NCI-H69 (cell line): Measurements from ENCODE around the gene ANHX.
"Not testable (repeated sequence)": the region's sequence is repeated elsewhere in the genome, so short reads cannot be mapped to it uniquely, and the experiment has no call there.

Source experiments
- DNase-seq: peaks from one replicate; lab custom pipeline; 2025; lab: John Stamatoyannopoulos, UW

The ANHX gene

GRCh38 chr12:133235401-133236112 is at the start of gene ANHX:
TSS of gene ANHX (minus strand) at chr12:133235877. CDS start at chr12:133234356, 1,521 bp downstream.
- no peak for DNase-seq

DNA sequence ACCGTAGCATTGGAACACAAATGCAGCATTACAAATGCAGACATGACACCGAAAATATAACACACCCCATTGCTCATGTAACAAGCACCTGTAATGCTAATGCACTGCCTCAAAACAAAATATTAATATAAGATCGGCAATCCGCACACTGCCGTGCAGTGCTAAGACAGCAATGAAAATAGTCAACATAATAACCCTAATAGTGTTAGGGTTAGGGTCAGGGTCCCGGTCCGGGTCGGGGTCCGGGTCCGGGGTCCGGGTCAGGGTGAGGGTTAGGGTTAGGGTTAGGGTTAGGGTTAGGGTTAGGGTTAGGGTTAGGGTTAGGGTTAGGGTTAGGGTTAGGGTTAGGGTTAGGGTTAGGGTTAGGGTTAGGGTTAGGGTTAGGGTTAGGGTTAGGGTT is 29.0 kb upstream of the ANHX start:
- DNase-seq = not testable (repeated sequence)

DNA sequence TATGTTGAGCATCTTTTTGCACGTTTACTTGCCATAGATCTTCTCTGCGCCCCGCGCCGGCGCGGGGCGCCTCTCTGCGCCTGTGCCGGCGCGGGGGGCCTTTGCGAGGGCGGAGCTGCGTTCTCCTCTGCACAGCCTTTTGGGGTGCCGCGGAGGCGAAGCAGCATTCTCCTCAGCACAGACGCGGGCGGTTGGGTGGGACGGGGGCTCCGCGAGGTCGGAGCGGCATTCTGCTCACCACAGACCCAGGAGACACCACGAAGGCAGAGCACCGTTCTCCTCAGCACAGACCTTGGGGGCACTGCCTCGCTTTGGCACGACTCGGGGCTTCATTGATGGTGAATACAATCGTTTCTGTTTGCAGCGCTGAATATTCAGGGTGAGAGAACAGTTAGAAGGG is 28.5 kb upstream of the ANHX start:
- no peak for DNase-seq

DNA sequence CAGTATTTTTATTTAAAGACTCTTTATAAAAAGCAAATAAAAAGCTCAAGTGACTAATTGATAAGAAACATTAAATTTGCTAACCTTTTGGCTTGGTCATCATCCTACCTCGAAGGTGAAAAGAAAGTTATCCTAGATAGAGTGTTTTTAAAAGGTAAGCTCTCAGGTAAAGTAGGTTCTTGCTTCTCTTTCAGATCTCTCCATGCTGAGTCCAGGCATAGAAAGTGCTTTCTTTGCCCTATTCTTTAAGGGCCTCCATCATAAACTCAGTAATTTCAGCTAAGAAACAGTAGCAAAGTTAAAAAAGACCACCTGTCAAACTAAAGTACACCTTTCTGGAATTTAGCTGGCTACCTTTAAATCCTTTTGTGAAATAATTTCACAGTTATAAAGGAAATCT is 20.6 kb upstream of the ANHX start:
- no peak for DNase-seq

DNA sequence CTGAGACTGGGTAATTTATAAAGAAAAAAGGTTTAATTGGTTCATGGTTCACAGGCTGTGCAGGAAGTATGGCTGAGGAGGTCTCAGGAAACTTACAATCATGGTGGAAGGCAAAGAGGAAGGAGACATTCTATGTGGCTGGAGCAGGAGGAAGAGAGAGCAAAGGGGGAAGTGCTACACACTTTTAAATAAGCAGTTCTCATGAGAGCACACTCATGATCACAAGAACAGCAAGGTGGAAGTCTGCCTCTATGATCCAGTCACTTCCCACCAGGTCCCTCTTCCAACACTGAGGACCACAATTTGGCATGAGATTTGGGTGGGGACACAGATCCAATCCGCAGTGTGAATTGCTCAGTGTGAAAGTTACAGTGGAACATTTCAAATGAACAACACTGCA is 20.2 kb upstream of the ANHX start:
- DNase-seq = not testable (repeated sequence)

- no peak for DNase-seq
Measured at GRCh38 chr12:133251732-133252131, 16.1 kb upstream of the ANHX start.

DNA sequence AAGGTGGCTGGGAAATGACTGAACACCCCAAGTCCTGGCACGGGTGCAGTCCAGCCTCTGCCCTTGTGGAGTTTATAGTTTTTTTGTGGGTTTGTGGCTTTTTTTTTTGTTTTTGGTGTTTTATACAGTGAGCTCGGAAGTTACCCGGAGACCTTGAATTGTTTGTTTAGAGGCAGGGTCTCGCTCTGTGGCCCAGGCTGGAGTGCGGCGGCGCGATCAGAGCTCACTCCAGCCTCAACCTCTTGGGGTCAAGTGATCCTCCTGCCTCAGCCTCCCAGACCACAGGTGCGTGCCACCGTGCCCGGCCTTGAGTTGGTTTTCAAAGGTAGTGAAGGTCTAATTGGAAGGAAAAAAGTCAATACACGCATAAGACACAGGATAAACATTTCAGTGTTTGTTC is 879 bp upstream of the ANHX start:
- DNase-seq = no peak

GRCh38 chr12:133236144-133236543 is 467 bp upstream of the ANHX start:
- no peak for DNase-seq

GRCh38 chr12:133234971-133235370 is 706 bp downstream of the ANHX start:
- DNase-seq = no peak

GRCh38 chr12:133233993-133234564 is 1.6 kb downstream of the ANHX start:
- no peak for DNase-seq

- DNase-seq = no peak
Measured at GRCh38 chr12:133233006-133233405, 2.7 kb downstream of the ANHX start.

- no peak for DNase-seq
Measured at GRCh38 chr12:133231001-133231400, 4.7 kb downstream of the ANHX start.

- DNase-seq = no peak
Measured at GRCh38 chr12:133227281-133227852, 8.3 kb downstream of the ANHX start.

GRCh38 chr12:133226690-133227089 is 9.0 kb downstream of the ANHX start:
- no peak for DNase-seq

DNA sequence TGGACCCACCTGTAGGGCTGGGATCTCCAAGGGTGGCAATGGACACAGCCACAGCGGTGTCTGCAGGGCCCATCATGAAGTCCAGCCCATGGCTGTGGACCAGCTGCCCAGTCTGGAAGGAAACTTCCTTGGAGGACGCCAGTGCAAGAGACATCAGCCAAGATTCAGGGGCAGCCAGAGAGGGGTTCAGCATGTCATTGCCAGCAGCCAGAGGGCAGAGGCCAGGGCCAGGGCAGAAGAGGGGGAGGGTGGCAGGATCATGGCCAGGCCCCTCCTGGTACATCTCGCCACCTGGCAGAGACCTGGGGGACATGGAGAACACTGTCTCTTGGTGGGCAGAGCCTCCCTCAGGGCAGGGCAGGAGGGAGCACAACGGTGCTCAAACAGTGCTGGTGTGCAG is 10.2 kb downstream of the ANHX start:
- DNase-seq = no peak

- no peak for DNase-seq
Measured at GRCh38 chr12:133222211-133222610, 13.5 kb downstream of the ANHX start.

GRCh38 chr12:133221241-133221640 is 14.4 kb downstream of the ANHX start:
- no peak for DNase-seq

DNA sequence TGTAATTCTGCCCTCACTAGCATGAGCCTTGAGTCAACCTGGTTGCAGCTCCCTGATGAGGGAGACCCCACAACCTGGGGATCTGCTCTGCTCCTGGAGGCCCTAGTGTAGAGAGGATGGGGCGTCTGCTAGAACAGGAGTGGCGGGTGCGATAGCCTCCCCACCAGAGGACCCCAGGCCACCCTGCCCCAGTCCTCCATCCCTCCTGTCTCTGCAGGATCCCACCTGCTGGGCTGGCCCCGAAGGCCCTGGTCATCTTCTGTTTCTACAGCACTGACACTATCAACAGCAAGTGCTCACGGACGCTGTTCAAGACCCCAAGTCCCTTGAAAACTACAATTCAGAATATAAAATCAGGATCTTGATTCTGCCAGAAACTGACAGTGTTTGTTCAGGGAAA is 15.2 kb downstream of the ANHX start:
- DNase-seq = no peak

DNA sequence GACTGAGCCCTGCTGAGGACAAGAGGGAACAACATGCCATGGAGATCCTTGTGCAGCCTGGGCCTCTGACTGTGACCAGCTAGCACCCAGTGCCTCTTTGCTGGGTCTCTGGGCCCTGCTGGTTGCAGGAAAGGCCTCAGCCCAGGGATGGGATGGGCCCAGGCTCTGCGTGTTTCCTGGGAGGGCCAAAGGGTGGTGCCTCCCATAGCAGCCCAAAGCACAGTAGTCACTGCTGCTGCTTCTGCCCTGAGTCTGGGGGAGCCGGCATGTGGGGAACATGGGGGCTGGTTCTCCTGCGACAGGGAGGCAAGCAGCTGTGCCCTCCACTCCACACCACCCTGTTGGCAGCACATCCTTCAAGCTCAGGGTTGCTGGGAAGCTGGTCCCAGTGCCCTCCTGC is 18.5 kb downstream of the ANHX start:
- DNase-seq = no peak

- DNase-seq = no peak
Measured at GRCh38 chr12:133215724-133216123, 20.0 kb downstream of the ANHX start.

DNA sequence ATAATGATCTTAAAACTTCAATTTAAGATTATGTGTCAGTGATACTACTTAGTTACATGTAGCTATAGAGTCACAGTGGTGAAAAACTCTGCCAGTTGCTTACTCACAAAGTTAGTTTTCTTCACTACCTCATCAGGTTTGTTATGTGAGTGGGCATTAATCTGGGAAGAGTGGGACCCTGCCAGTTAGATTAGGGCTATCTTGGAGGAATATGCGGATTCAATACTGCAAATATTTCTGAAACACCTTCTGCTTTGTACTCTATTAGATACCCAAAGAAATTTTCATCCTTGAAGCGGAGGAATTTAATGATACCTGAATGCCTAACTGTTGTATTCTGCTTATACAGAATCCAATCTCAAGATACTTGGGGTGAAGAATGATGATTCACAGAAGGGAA is 29.3 kb downstream of the ANHX start:
- no peak for DNase-seq

DNA sequence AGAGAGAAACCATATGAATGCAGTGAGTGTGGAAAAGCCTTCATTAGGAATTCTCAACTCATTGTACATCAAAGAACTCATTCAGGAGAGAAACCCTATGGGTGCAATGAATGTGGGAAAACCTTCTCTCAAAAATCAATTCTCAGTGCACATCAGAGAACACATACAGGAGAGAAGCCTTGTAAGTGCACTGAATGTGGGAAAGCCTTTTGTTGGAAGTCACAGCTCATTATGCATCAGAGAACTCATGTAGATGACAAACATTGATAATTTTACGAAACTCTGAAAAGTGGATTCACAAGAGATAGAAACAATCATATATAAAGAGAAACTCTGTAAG is 31.4 kb downstream of the ANHX start:
- peak; percentile 6 for DNase-seq

DNA sequence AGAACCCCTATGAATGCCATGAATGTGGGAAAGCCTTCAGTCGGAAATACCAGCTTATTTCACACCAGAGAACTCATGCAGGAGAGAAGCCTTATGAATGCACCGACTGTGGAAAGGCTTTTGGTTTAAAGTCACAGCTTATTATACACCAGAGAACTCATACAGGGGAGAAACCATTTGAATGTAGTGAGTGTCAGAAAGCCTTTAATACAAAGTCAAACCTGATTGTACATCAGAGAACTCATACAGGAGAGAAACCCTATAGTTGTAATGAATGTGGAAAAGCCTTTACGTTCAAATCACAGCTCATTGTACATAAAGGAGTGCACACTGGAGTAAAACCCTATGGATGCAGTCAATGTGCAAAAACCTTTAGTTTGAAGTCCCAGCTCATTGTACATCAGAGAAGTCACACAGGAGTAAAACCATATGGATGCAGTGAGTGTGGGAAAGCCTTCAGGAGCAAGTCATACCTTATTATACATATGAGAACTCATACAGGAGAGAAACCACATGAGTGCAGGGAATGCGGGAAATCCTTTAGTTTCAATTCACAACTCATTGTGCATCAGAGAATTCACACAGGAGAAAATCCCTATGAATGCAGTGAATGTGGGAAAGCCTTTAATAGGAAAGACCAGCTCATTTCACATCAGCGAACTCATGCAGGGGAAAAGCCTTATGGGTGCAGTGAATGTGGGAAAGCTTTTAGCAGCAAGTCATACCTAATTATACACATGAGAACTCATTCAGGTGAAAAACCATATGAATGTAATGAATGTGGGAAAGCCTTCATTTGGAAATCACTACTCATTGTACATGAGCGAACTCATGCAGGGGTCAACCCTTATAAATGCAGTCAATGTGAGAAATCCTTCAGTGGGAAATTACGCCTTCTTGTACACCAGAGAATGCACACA is 32.1 kb downstream of the ANHX start:
- DNase-seq = peak; percentile 8
